H1 (cell line): Measurements from ENCODE around the gene RAPGEF6. TPM values are rescaled to one million over a fixed set of nuclear protein-coding genes. Genes with fewer than 3 reads are reported as not detected.

ENCODE experiments used
- CTCF ChIA-PET: fragments of 300-600 bp; sonication (Branson Sonifier 250); formaldehyde crosslinking; loops from one replicate; lab custom pipeline; 2021; ENCODE audit not compliant: partially characterized antibody; lab: Charles Lee
- POLR2A ChIA-PET: fragments of 300-600 bp; sonication (Branson Sonifier 250); formaldehyde crosslinking; loops from one replicate; lab custom pipeline; 2021; ENCODE audit warnings: inconsistent platforms; ENCODE audit not compliant: partially characterized antibody; lab: Charles Lee
- DNase-seq, 2 experiments: peaks; one replicate each; pipeline versions ENCODE4 v3.0.0 to v3.0.0-alpha.2; 2010 to 2022; ENCODE audit warnings: low spot score in 2 of 2, low read depth in 1 of 2, mixed read lengths in 1 of 2
- FAIRE-seq: peaks from 2 replicates; lab custom pipeline; 2011; peaks lifted over from hg19 to GRCh38; lab: Jason Lieb, UNC
- H2AFZ ChIP-seq: 2 replicates; pipeline ENCODE4 v1.8.1; 2012; ENCODE audit warnings: low read length, inconsistent platforms
- H2AK5ac ChIP-seq: 2 replicates; pipeline ENCODE4 v1.6.1; 2013; ENCODE audit warnings: low read depth, low read length
- H2BK120ac ChIP-seq: replicated peaks from 2 replicates; pipeline ENCODE3; 2013; ENCODE audit warnings: low read depth, low read length, inconsistent platforms
- H2BK12ac ChIP-seq: 2 replicates; pipeline ENCODE4 v1.6.1; 2013; ENCODE audit warnings: low read depth, low read length
- H2BK15ac ChIP-seq: 2 replicates; pipeline ENCODE4 v1.6.1; 2013; ENCODE audit warnings: low read length
- H2BK20ac ChIP-seq: 2 replicates; pipeline ENCODE4 v1.6.1; 2013; ENCODE audit warnings: low read length
- H2BK5ac ChIP-seq: 2 replicates; pipeline ENCODE4 v1.6.1; 2013; ENCODE audit warnings: low read depth, low read length
- H3K14ac ChIP-seq: 2 replicates; pipeline ENCODE4 v1.6.1; 2013; ENCODE audit warnings: inconsistent platforms; ENCODE audit not compliant: insufficient read length
- H3K18ac ChIP-seq: 2 replicates; pipeline ENCODE4 v1.6.1; 2013; ENCODE audit warnings: low read length; ENCODE audit errors: extremely low read depth
- H3K23ac ChIP-seq: 2 replicates; pipeline ENCODE4 v1.6.1; 2013; ENCODE audit warnings: inconsistent platforms; ENCODE audit not compliant: insufficient read length
- H3K23me2 ChIP-seq: 2 replicates; pipeline ENCODE4 v1.6.1; 2013; ENCODE audit warnings: low read depth, low read length
- H3K27ac ChIP-seq: 2 replicates; pipeline ENCODE4 v1.6.1; 2011; ENCODE audit warnings: low read depth, low read length, inconsistent platforms
- H3K27me3 ChIP-seq, 4 experiments: replicated peaks in 1 of 4; 1 replicate in 1 of 4; 2 replicates in 3 of 4; pipeline versions ENCODE4 v1.6.1 to v1.8.1; 2011 to 2013; ENCODE audit warnings: low read length in 3 of 4, mild to moderate bottlenecking in 3 of 4, inconsistent platforms in 2 of 4, mixed read lengths in 2 of 4, moderate library complexity in 1 of 4; ENCODE audit not compliant: control insufficient read depth in 3 of 4, insufficient read depth in 3 of 4; ENCODE audit errors: extremely low read depth in 1 of 4
- H3K36me3 ChIP-seq, 4 experiments: 2 replicates each; pipeline versions ENCODE4 v1.6.1 to v1.8.1; 2011 to 2013; ENCODE audit warnings: mild to moderate bottlenecking in 4 of 4, low read length in 3 of 4, moderate library complexity in 2 of 4, control low read depth in 1 of 4, inconsistent platforms in 1 of 4; ENCODE audit not compliant: insufficient read depth in 4 of 4, control insufficient read depth in 2 of 4
- H3K4ac ChIP-seq: replicated peaks from 2 replicates; pipeline ENCODE3; 2013; ENCODE audit warnings: low read length, low read depth, mixed read lengths, inconsistent platforms; ENCODE audit not compliant: insufficient read length
- H3K4me1 ChIP-seq, 4 experiments: replicated peaks in 1 of 4; 1 replicate in 1 of 4; 2 replicates in 3 of 4; pipeline versions ENCODE4 v1.6.1 to v1.8.1; 2011 to 2013; ENCODE audit warnings: low read length in 3 of 4, inconsistent platforms in 2 of 4, mixed read lengths in 1 of 4; ENCODE audit not compliant: insufficient read depth in 4 of 4, control insufficient read depth in 3 of 4
- H3K4me2 ChIP-seq, 2 experiments: 2 replicates each; pipeline versions ENCODE4 v1.6.1 to v1.8.1; 2011 to 2013; ENCODE audit warnings: low read depth in 2 of 2, low read length in 2 of 2, control low read depth in 1 of 2, inconsistent platforms in 1 of 2, mild to moderate bottlenecking in 1 of 2; ENCODE audit not compliant: insufficient read depth in 1 of 2
- H3K4me3 ChIP-seq, 4 experiments: fragments of 200-600, 300-600 bp in 1 of 4; sonication (generic), shearing (Covaris generic), sonication (Bioruptor Twin) in 1 of 4; 2 replicates each; pipeline versions ENCODE4 v1.5.1 to v1.8.1; 2011 to 2016; ENCODE audit warnings: low read length in 4 of 4, low read depth in 3 of 4, control low read depth in 2 of 4, inconsistent platforms in 2 of 4, mild to moderate bottlenecking in 2 of 4, mixed read lengths in 1 of 4, moderate library complexity in 1 of 4; ENCODE audit not compliant: insufficient read depth in 2 of 4; ENCODE audit errors: extremely low read depth in 1 of 4
- H3K56ac ChIP-seq: replicated peaks from 2 replicates; pipeline ENCODE3; 2013; ENCODE audit warnings: low read depth, mild to moderate bottlenecking, mixed read lengths, low read length, inconsistent platforms; ENCODE audit not compliant: insufficient read length
- H3K79me1 ChIP-seq: 2 replicates; pipeline ENCODE4 v1.6.1; 2013; ENCODE audit warnings: low read depth, low read length, control low read depth
- H3K79me2 ChIP-seq, 2 experiments: 2 replicates each; pipeline versions ENCODE4 v1.6.1 to v1.8.1; 2012 to 2013; ENCODE audit warnings: low read length in 2 of 2, mild to moderate bottlenecking in 2 of 2, inconsistent platforms in 1 of 2; ENCODE audit not compliant: insufficient read depth in 2 of 2, control insufficient read depth in 1 of 2
- H3K9ac ChIP-seq, 4 experiments: replicated peaks in 1 of 4; 1 replicate in 1 of 4; 2 replicates in 3 of 4; pipeline versions ENCODE4 v1.6.1 to v1.8.1; 2011 to 2013; ENCODE audit warnings: low read depth in 3 of 4, low read length in 3 of 4, control low read depth in 2 of 4, mild to moderate bottlenecking in 2 of 4, moderate library complexity in 2 of 4, inconsistent platforms in 1 of 4; ENCODE audit errors: extremely low read depth in 1 of 4
- H3K9me3 ChIP-seq, 2 experiments: 2 replicates each; pipeline versions ENCODE4 v1.6.1 to v1.8.1; 2012 to 2013; ENCODE audit warnings: mild to moderate bottlenecking in 2 of 2, moderate library complexity in 2 of 2, control low read depth in 1 of 2, inconsistent platforms in 1 of 2, low read depth in 1 of 2, low read length in 1 of 2, mixed read lengths in 1 of 2; ENCODE audit not compliant: insufficient read depth in 2 of 2
- H4K20me1 ChIP-seq, 2 experiments: replicated peaks in 1 of 2; 2 replicates each; pipeline versions ENCODE3 to v1.8.1; 2011 to 2013; ENCODE audit warnings: inconsistent platforms in 2 of 2, low read length in 2 of 2, mild to moderate bottlenecking in 1 of 2; ENCODE audit not compliant: insufficient read depth in 2 of 2, control insufficient read depth in 1 of 2
- H4K5ac ChIP-seq: 2 replicates; pipeline ENCODE4 v1.6.1; 2013; ENCODE audit warnings: low read length, low read depth, mixed read lengths, inconsistent platforms; ENCODE audit not compliant: insufficient read length
- H4K8ac ChIP-seq: 2 replicates; pipeline ENCODE4 v1.8.0; 2013; ENCODE audit warnings: mild to moderate bottlenecking, moderate library complexity, low read length, inconsistent platforms; ENCODE audit not compliant: insufficient read depth; ENCODE audit errors: extremely low read depth
- H4K91ac ChIP-seq: replicated peaks from 2 replicates; pipeline ENCODE3; 2013; ENCODE audit warnings: low read length, mixed read lengths, inconsistent platforms; ENCODE audit not compliant: insufficient read length
- HDAC2 ChIP-seq, 2 experiments: fragments of 300-600 bp in 1 of 2; sonication (generic) in 1 of 2; IDR thresholded peaks; 2 replicates each; pipeline ENCODE4 v1.6.1; 2011 to 2012; ENCODE audit warnings: low read depth in 2 of 2, low read length in 2 of 2, mild to moderate bottlenecking in 2 of 2, moderate library complexity in 2 of 2, borderline replicate concordance in 1 of 2, inconsistent platforms in 1 of 2
- KDM1A ChIP-seq: fragments of 200-600, 300-600 bp; sonication (generic); IDR thresholded peaks from 2 replicates; pipeline ENCODE4 v1.7.1; 2016; ENCODE audit warnings: mild to moderate bottlenecking, low read length, borderline replicate concordance
- SIX5 ChIP-seq: IDR thresholded peaks from 2 replicates; pipeline ENCODE4 v1.6.1; 2011; ENCODE audit warnings: mild to moderate bottlenecking, low read depth, low read length
- TAF7 ChIP-seq: optimal IDR thresholded peaks from 2 replicates; pipeline ENCODE3; 2011; ENCODE audit warnings: low read depth, mild to moderate bottlenecking, inconsistent platforms, low read length, moderate library complexity, borderline replicate concordance
- TBP ChIP-seq: IDR thresholded peaks from 2 replicates; pipeline ENCODE4 v1.6.1; 2011; ENCODE audit warnings: low read depth, low read length, improper control_type of control experiment
- YY1 ChIP-seq: IDR thresholded peaks from 2 replicates; pipeline ENCODE4 v1.6.1; 2011; ENCODE audit warnings: low read depth, mild to moderate bottlenecking, low read length
- WGBS, 2 experiments: shearing (Covaris generic) in 1 of 2; methylation state at CpG; one replicate each; pipeline versions ENCODE4 v1.1.6 to v1.1.7; 2013 to 2015; ENCODE audit warnings: low lambda C conversion rate in 2 of 2, mixed read lengths in 2 of 2, inconsistent platforms in 1 of 2, low coverage in 1 of 2, missing lambda C conversion rate in 1 of 2; ENCODE audit not compliant: insufficient replicate concordance in 2 of 2, insufficient coverage in 1 of 2, insufficient read length in 1 of 2; ENCODE audit errors: extremely low coverage in 1 of 2, missing lambda C conversion rate in 1 of 2; 5-methylcytosine and 5-hydroxymethylcytosine counted together
- polyA plus RNA-seq, 7 experiments: library from polyadenylated mRNA; depleted of rRNA in 3 of 7; stranded (reverse) in 5 of 7; unstranded in 2 of 7; fragments of >200 nt in 5 of 7; fragments of 200-250 nt in 2 of 7; gene quantifications; 1 replicate in 5 of 7; 2 replicates in 1 of 7; 4 replicates in 1 of 7; pipeline versions ENCODE4 v1.2.1 to v1.2.3, GENCODE V29; 2011 to 2013; ENCODE audit warnings: missing spikeins in 2 of 7, mixed read lengths in 2 of 7
- total RNA-seq: library from RNA; stranded (reverse); fragmentation: NEBNext Ultra II Directional; extraction: Animal tissue kit (Norgen Biotek cat#: 25700); gene quantifications from 2 replicates; pipeline ENCODE4 v1.2.1, GENCODE V29; 2021

The RAPGEF6 gene
- total and polyA plus RNA-seq, 2 of the 8 experiments (the other 6 are each of a cell fraction or from before 2014, with no cell fraction given), result 4.8 to 20.0 TPM

DNA sequence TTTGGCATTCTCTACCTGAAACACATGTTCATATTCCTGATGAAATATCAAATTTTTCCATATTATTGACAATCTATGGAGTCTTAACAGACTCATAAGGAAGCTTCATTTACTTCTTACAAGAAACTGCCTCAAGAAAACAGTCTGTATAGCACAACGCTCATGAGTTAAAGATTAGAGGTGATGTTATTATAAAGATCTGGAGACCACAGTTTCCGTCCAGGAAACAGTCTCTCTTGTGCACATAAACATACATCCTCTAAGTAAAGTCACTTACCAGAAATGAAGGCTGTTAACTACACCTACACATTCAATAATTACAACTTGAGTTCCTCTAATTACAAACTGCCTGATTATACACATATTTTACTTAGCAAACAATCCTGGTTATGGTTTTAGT, 86.9 kb downstream of the RAPGEF6 start:
- CTCF ChIA-PET, result interaction anchor here (0.9 kb wide), 1 partner anchor 8 kb away, joined by 3 read pairs; no protein-coding TSS in a partner anchor
- POLR2A ChIA-PET, result no interaction called here
- TF ChIP-seq HDAC2 (IDR thresholded peaks at IDR 0.05; ENCODE audit: borderline replicate concordance in 1 of 2, low read depth in 2 of 2, low read length in 2 of 2) (no peak), SIX5 (no peak), YY1 (no peak), TBP (no peak), TAF7 (no peak), KDM1A (no peak)

More for the DNA sequence above, 86.9 kb downstream of the RAPGEF6 start:
- Histone ChIP-seq H3K4me3 (no peak overlapping the region), H3K4me1 (no peaks in the 10 kb centered on the region), H4K91ac (no peak overlapping the region), H4K20me1 (peaks cover 0 to 1% of the 10 kb centered on the region in 2 experiments), H2AK5ac (no peak overlapping the region), H2BK12ac (no peak overlapping the region), H3K79me2 (no peaks in the 10 kb centered on the region), H3K27ac (no peak overlapping the region), H3K4me2 (no peak overlapping the region), H2BK20ac (no peak overlapping the region), H3K36me3 (peaks cover 0 to 4% (median 0%) of the 10 kb centered on the region in 4 experiments; a peak in 2 of 8 replicates), H3K79me1 (no peaks in the 10 kb centered on the region), H2BK15ac (no peak overlapping the region), H3K56ac (no peak overlapping the region), H2BK5ac (no peak overlapping the region), H3K23me2 (no peaks in the 10 kb centered on the region), H2AFZ (no peak overlapping the region), H3K4ac (no peak overlapping the region), H3K18ac (no peak overlapping the region), H3K9ac (no peak overlapping the region), H3K27me3 (no peaks in the 10 kb centered on the region), H3K23ac (no peak overlapping the region), H3K9me3 (no peaks in the 10 kb centered on the region), H4K8ac (no peak overlapping the region), H3K14ac (no peak overlapping the region), H4K5ac (no peak overlapping the region), H2BK120ac (no peak overlapping the region)
- 89% methylated on average over 2 of the region's 2 CpGs; no CpG with 5 or more reads in 1 of the 2 experiments for WGBS, 2 experiments
- no peak for DNase-seq
- FAIRE-seq, result no peak
